Heart left ventricle (tissue), 13 donors: ENCODE results near the gene ZBTB8OS.

Experiments used
- CTCF ChIP-seq, 12 donors: fragments of 200-600 bp; sonication (generic) in 4 of 12; IDR thresholded peaks; one replicate each; pipeline versions ENCODE4 v1.5.0 to v1.8.0; 2018 to 2022; ENCODE audit warnings: antibody characterized with exemption in 12 of 12, mild to moderate bottlenecking in 5 of 12
- POLR2A ChIP-seq, 2 donors: fragments of 450-650 bp; IDR thresholded peaks; one replicate each; pipeline ENCODE4 v1.6.1; 2017; ENCODE audit warnings: antibody characterized with exemption in 2 of 2, mild to moderate bottlenecking in 2 of 2, moderate library complexity in 2 of 2
- donor health status: ischemic (EF 13 %, LVEDD 7.1; RV severe dilation, severe dysfunction).
- donor health status: DM: no; HTN: yes; CAD: no.
- donor health status: DM: no; HTN: no; CAD: no.
- donor health status: ischemic (EF 25% LVEDD 6.9; RV normal size, moderate dysfunction).
- donor health status: ischemic (EF 25% LVEDD 5.7; RV mildly dilated, moderate dysfunction).
- donor health status: ischemic (EF 35%, LVEDD 5.7; RV mildly dilated, moderate dysfunction).
- donor health status: nonischemic (EF 11% LVEDD 7.7; RV severe dilation, severe dysfunction).
- donor health status: DM: yes; HTN: yes; CAD: no.
- donor health status: PGD.
- donor health status: ischemic (EF 29% LVEDD 5.4; RV normal size, mild dysfunction).
- donor health status: nonischemic (EF 23%, LVEDD 6.1; RV moderate dilation, normal function).

- no peak for TF ChIP-seq POLR2A (IDR thresholded peaks at IDR 0.05)
- no peak for TF ChIP-seq CTCF (IDR thresholded peaks at IDR 0.05)
These were observed 44.5 kb downstream of the ZBTB8OS start for GRCh38 chr1:32605711-32606424.
